Measurements from ENCODE around the gene SLC1A5. TPM values are rescaled to one million over a fixed set of nuclear protein-coding genes. Genes with fewer than 3 reads are reported as not detected.

SLC1A5 gene
- 201 to 260 TPM (median 234 TPM) in 5 replicates for total RNA-seq (2022; extraction: Qiagen RNA extraction)

GRCh38 chr19:46788262-46788967 lies at the start of gene SLC1A5:
Gene SLC1A5 (minus strand): TSS chr19:46788594. CDS start chr19:46787965, 629 bp downstream.

GRCh38 chr19:46746281-46747057 lies 41.9 kb downstream of the SLC1A5 start, which contains the start of gene STRN4:
Gene STRN4 (minus strand): TSS chr19:46746450. CDS start chr19:46746430, 20 bp downstream.

GRCh38 chr19:46745521-46746280 lies 42.7 kb downstream of the SLC1A5 start, which contains the start of gene FKRP:
Gene FKRP (plus strand): TSS chr19:46746057. CDS start chr19:46755451, 9,394 bp downstream.

Other genes starting within 250 kb of the SLC1A5 start
- gene CALM3, start 187.3 kb downstream of the SLC1A5 start, total RNA-seq (2022; extraction: Qiagen RNA extraction), result 191 to 275 TPM (median 258 TPM) in 5 replicates
- 0.14 TPM in 1 of 5 replicates, not detected in the others for gene PTGIR, start 163.5 kb downstream of the SLC1A5 start, total RNA-seq (2022; extraction: Qiagen RNA extraction)
- not detected in 5 replicates for gene GNG8, start 152.4 kb downstream of the SLC1A5 start, total RNA-seq (2022; extraction: Qiagen RNA extraction)
- gene DACT3, start 127.4 kb downstream of the SLC1A5 start, total RNA-seq (2022; extraction: Qiagen RNA extraction), result 0.17 to 0.29 TPM (median 0.26 TPM) in 5 replicates
- 19.7 to 33.9 TPM (median 28.2 TPM) in 5 replicates for gene PRKD2, start 71.5 kb downstream of the SLC1A5 start, total RNA-seq (2022; extraction: Qiagen RNA extraction)
- gene FKRP, start 42.5 kb downstream of the SLC1A5 start, total RNA-seq (2022; extraction: Qiagen RNA extraction), result 14.1 to 21.1 TPM (median 19.7 TPM) in 5 replicates
- gene STRN4, start 42.1 kb downstream of the SLC1A5 start, total RNA-seq (2022; extraction: Qiagen RNA extraction), result 53.3 to 91.6 TPM (median 86.9 TPM) in 5 replicates
- 248 to 266 TPM (median 249 TPM) in 5 replicates for gene AP2S1, start 62.3 kb upstream of the SLC1A5 start, total RNA-seq (2022; extraction: Qiagen RNA extraction)
- gene ARHGAP35, start 72.4 kb upstream of the SLC1A5 start, total RNA-seq (2022; extraction: Qiagen RNA extraction), result 22.0 to 36.1 TPM (median 34.3 TPM) in 5 replicates
- 4.8 to 7.5 TPM (median 5.8 TPM) in 5 replicates for gene NPAS1, start 231.2 kb upstream of the SLC1A5 start, total RNA-seq (2022; extraction: Qiagen RNA extraction)